HepG2 (cell line): Measurements from ENCODE around the gene HAPLN2. TPM values are rescaled to one million over a fixed set of nuclear protein-coding genes. Genes with fewer than 3 reads are reported as not detected.
A peak's percentile ranks its signal among the peaks of the same experiment; 100 is the strongest.

Source experiments
- ATF6 ChIP-seq: sonication (generic); formaldehyde crosslinking; conservative IDR thresholded peaks from 2 replicates; pipeline ENCODE4 v1.4.0; 2020; ENCODE audit warnings: missing genetic modification reagents
- CTCF ChIP-seq: sonication (generic); formaldehyde crosslinking; IDR thresholded peaks from 2 replicates; pipeline ENCODE4 v1.5.0; 2020; ENCODE audit warnings: mild to moderate bottlenecking, missing genetic modification reagents, moderate library complexity
- GLMP ChIP-seq: sonication (generic); formaldehyde crosslinking; IDR thresholded peaks from 2 replicates; pipeline ENCODE4 v1.9.0; 2021; ENCODE audit warnings: missing genetic modification reagents, mild to moderate bottlenecking, borderline replicate concordance
- JUN ChIP-seq: sonication (generic); formaldehyde crosslinking; IDR thresholded peaks from 2 replicates; pipeline ENCODE4 v1.4.0; 2020; ENCODE audit warnings: mild to moderate bottlenecking, missing genetic modification reagents
- NCOR1 ChIP-seq: fragments of 200-600 bp; sonication (generic); IDR thresholded peaks from 2 replicates; pipeline ENCODE4 v1.7.0; 2017; ENCODE audit warnings: antibody characterized with exemption, low read length, borderline replicate concordance
- POGZ ChIP-seq: sonication (generic); formaldehyde crosslinking; IDR thresholded peaks from 2 replicates; pipeline ENCODE4 v1.4.0; 2020; ENCODE audit warnings: mild to moderate bottlenecking, missing genetic modification reagents
- PRMT3 ChIP-seq: sonication (generic); formaldehyde crosslinking; IDR thresholded peaks from 2 replicates; pipeline ENCODE4 v1.8.1; 2022; ENCODE audit warnings: low read depth, mild to moderate bottlenecking, moderate library complexity, missing genetic modification reagents, borderline replicate concordance
- RBFOX2 ChIP-seq: fragments of 200-400 bp; formaldehyde crosslinking; IDR thresholded peaks from 2 replicates; pipeline ENCODE4 v1.6.1; 2017; ENCODE audit warnings: low read depth, mild to moderate bottlenecking, low read length
- SNAPC5 ChIP-seq: sonication (generic); formaldehyde crosslinking; IDR thresholded peaks from 2 replicates; pipeline ENCODE4 v1.8.1; 2023; ENCODE audit warnings: mild to moderate bottlenecking, missing genetic modification reagents, borderline replicate concordance
- SP1 ChIP-seq, 2 experiments: fragments of 450-650 bp in 1 of 2; sonication (generic) in 1 of 2; formaldehyde crosslinking in 1 of 2; IDR thresholded peaks; 2 replicates each; pipeline versions ENCODE4 v1.4.0 to v1.6.1; 2016 to 2020; ENCODE audit warnings: missing genetic modification reagents in 1 of 2
- TRAFD1 ChIP-seq: sonication (generic); formaldehyde crosslinking; IDR thresholded peaks from 2 replicates; pipeline ENCODE4 v1.5.1; 2020; ENCODE audit warnings: missing genetic modification reagents, mild to moderate bottlenecking, borderline replicate concordance
- ZC3H4 ChIP-seq: sonication (generic); formaldehyde crosslinking; IDR thresholded peaks from 2 replicates; pipeline ENCODE4 v1.4.0; 2020; ENCODE audit warnings: missing genetic modification reagents, borderline replicate concordance
- ZNF232 ChIP-seq: sonication (generic); formaldehyde crosslinking; IDR thresholded peaks from 2 replicates; pipeline ENCODE4 v1.4.0; 2020; ENCODE audit warnings: missing genetic modification reagents, borderline replicate concordance
- ZNF296 ChIP-seq: sonication (generic); formaldehyde crosslinking; conservative IDR thresholded peaks from 2 replicates; pipeline ENCODE4 v1.5.0; 2020; ENCODE audit warnings: mild to moderate bottlenecking, missing genetic modification reagents
- ZNF331 ChIP-seq: sonication (generic); formaldehyde crosslinking; IDR thresholded peaks from 2 replicates; pipeline ENCODE4 v1.4.0; 2020; ENCODE audit warnings: missing genetic modification reagents
- ZNF616 ChIP-seq: sonication (generic); formaldehyde crosslinking; IDR thresholded peaks from 2 replicates; pipeline ENCODE4 v1.5.0; 2020; ENCODE audit warnings: low read depth, mild to moderate bottlenecking, missing genetic modification reagents
- ZNF720 ChIP-seq: sonication (generic); formaldehyde crosslinking; IDR thresholded peaks from 2 replicates; pipeline ENCODE4 v1.4.0; 2020; ENCODE audit warnings: missing genetic modification reagents
- polyA plus RNA-seq, 8 experiments: library from polyadenylated mRNA; depleted of rRNA in 3 of 8; stranded (reverse) in 7 of 8; unstranded in 1 of 8; fragments of >200 nt; fragmentation: Illumina TruSeq in 4 of 8; extraction: Trizol in 4 of 8; gene quantifications; 2 replicates each; pipeline versions ENCODE4 v1.2.1 to v1.2.3, GENCODE V29; 2011 to 2016; ENCODE audit warnings: low read depth in 4 of 8, missing spikeins in 1 of 8, mixed read lengths in 1 of 8; ENCODE audit not compliant: insufficient read depth in 1 of 8
- total RNA-seq, 5 experiments: library from RNA; depleted of rRNA; stranded (reverse); fragments of >200 nt; fragmentation: Illumina TruSeq; extraction: Trizol; gene quantifications; 2 replicates each; pipeline ENCODE4 v1.2.3, GENCODE V29; 2016; ENCODE audit warnings: low read depth in 1 of 5
- TF ChIP-seq, protein P1 (sequence below): sonication (generic); formaldehyde crosslinking; IDR thresholded peaks from 2 replicates; pipeline ENCODE4 v1.4.0; 2020; ENCODE audit warnings: missing genetic modification reagents, borderline replicate concordance

Gene HAPLN2
- total and polyA plus RNA-seq, 2 of the 13 experiments (the other 11 are each of a cell fraction or from before 2014, with no cell fraction given): not detected

- TF ChIP-seq NCOR1 (peak; percentile 32; the same call in 1 of the 2 replicates), ZNF331 (CRISPR knock-in tag) (peak; percentile 38; the same call in 1 of the 2 replicates), ZNF296 (CRISPR knock-in tag) (no peak), ZNF720 (no peak), ZNF616 (0 out of 2 replicates have a peak, but pooled peaks have one; percentile 59), PRMT3 (peak; percentile 66; the same call in 1 of the 2 replicates), SP1 (IDR thresholded peaks at IDR 0.05) (no peak), SP1 (CRISPR knock-in tag; IDR thresholded peaks at IDR 0.05) (peak; percentile 35; the same call in 1 of the 2 replicates), JUN (peak; percentile 89), RBFOX2 (peak; percentile 94), ATF6 (no peak), CTCF (CRISPR knock-in tag) (peak; percentile 97), POGZ (CRISPR knock-in tag) (peak; percentile 57), ZC3H4 (CRISPR knock-in tag) (peak; percentile 98), TRAFD1 (no peak), SNAPC5 (no peak), GLMP (CRISPR knock-in tag) (no peak), ZNF232 (CRISPR knock-in tag) (no peak)
- TF ChIP-seq, protein P1, sequence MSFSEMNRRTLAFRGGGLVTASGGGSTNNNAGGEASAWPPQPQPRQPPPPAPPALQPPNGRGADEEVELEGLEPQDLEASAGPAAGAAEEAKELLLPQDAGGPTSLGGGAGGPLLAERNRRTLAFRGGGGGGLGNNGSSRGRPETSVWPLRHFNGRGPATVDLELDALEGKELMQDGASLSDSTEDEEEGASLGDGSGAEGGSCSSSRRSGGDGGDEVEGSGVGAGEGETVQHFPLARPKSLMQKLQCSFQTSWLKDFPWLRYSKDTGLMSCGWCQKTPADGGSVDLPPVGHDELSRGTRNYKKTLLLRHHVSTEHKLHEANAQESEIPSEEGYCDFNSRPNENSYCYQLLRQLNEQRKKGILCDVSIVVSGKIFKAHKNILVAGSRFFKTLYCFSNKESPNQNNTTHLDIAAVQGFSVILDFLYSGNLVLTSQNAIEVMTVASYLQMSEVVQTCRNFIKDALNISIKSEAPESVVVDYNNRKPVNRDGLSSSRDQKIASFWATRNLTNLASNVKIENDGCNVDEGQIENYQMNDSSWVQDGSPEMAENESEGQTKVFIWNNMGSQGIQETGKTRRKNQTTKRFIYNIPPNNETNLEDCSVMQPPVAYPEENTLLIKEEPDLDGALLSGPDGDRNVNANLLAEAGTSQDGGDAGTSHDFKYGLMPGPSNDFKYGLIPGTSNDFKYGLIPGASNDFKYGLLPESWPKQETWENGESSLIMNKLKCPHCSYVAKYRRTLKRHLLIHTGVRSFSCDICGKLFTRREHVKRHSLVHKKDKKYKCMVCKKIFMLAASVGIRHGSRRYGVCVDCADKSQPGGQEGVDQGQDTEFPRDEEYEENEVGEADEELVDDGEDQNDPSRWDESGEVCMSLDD (CRISPR knock-in tag): no peak
Measured at GRCh38 chr1:156659988-156660751, 41.0 kb downstream of the HAPLN2 start (continued).
